Mucosa of gallbladder (tissue), 1 donor: ENCODE data around the gene ETV4. TPM values are rescaled to one million over a fixed set of nuclear protein-coding genes. Genes with fewer than 3 reads are reported as not detected.

Experiments
- DNase-seq: peaks from one replicate; pipeline ENCODE4 v3.0.0-alpha.2; 2020; ENCODE audit warnings: low spot score
- total RNA-seq: library from RNA; stranded (reverse); gene quantifications from one replicate; pipeline ENCODE4 v1.2.1, GENCODE V29; 2021
- donor health status: DM: no; HTN: no; CAD: no.

ETV4 gene
- total RNA-seq, 1 donor from 2014 or later: 47.6 TPM

- peak; percentile 67 for DNase-seq
These were observed 27.6 kb upstream of the ETV4 start for GRCh38 chr17:43573579-43574321.

- DNase-seq: no peak
These were observed 26.3 kb upstream of the ETV4 start for GRCh38 chr17:43572368-43572980.

GRCh38 chr17:43570518-43570928 lies 24.4 kb upstream of the ETV4 start:
- no peak for DNase-seq

GRCh38 chr17:43568506-43569082 lies 22.5 kb upstream of the ETV4 start:
- DNase-seq: no peak

- no peak for DNase-seq
These were observed 17.8 kb upstream of the ETV4 start for GRCh38 chr17:43563600-43564594.

- no peak for DNase-seq
These were observed 16.8 kb upstream of the ETV4 start for GRCh38 chr17:43562679-43563599.

GRCh38 chr17:43560461-43561427 lies 14.6 kb upstream of the ETV4 start:
- DNase-seq: no peak

- no peak for DNase-seq
These were observed 13.1 kb upstream of the ETV4 start for GRCh38 chr17:43559161-43559816.

- no peak for DNase-seq
These were observed 12.6 kb upstream of the ETV4 start for GRCh38 chr17:43558805-43559160.

GRCh38 chr17:43556292-43556691 lies 10.2 kb upstream of the ETV4 start:
- DNase-seq: peak; percentile 43

- no peak for DNase-seq
These were observed 8.7 kb upstream of the ETV4 start for GRCh38 chr17:43554857-43555256.

- no peak for DNase-seq
These were observed 7.4 kb upstream of the ETV4 start for GRCh38 chr17:43553573-43553972.

- DNase-seq: no peak
These were observed 6.2 kb upstream of the ETV4 start for GRCh38 chr17:43552229-43552837.

- no peak for DNase-seq
These were observed 4.6 kb upstream of the ETV4 start for GRCh38 chr17:43550754-43551153.

- DNase-seq: no peak
These were observed 3.4 kb upstream of the ETV4 start for GRCh38 chr17:43549496-43549895.

GRCh38 chr17:43548689-43549379 lies 2.7 kb upstream of the ETV4 start:
- DNase-seq: no peak

GRCh38 chr17:43547659-43548256 lies 1.6 kb upstream of the ETV4 start:
- DNase-seq: no peak

GRCh38 chr17:43547189-43547550 lies 1.0 kb upstream of the ETV4 start:
- DNase-seq: no peak
